ENCODE measurements around the gene MIDN.

GRCh38 chr19:1206864-1207450 lies 41.4 kb upstream of the MIDN start:
- no peak for TF ChIP-seq POLR2A (IDR thresholded peaks at IDR 0.05; ENCODE audit: low read depth, low read length)
- no peak for TF ChIP-seq POLR2AphosphoS5 (IDR thresholded peaks at IDR 0.05; ENCODE audit: low read depth, low read length)
- no peak for TF ChIP-seq TAF1 (IDR thresholded peaks at IDR 0.05; ENCODE audit: borderline replicate concordance, low read depth, low read length)

Data from GM12892 (cell line).